BE2C (cell line): ENCODE measurements around the gene CMIP.

ENCODE experiments used
- DNase-seq: peaks from one replicate; pipeline ENCODE4 v3.0.0-alpha.2; 2020
- H3K27me3 ChIP-seq: fragments of 250-450 bp; sonication (Bioruptor Pico); 2 replicates; pipeline ENCODE4 v1.5.1; 2020; ENCODE audit warnings: mild to moderate bottlenecking
- H3K36me3 ChIP-seq: fragments of 250-450 bp; sonication (Bioruptor Pico); 2 replicates; pipeline ENCODE4 v1.5.1; 2020; ENCODE audit warnings: mild to moderate bottlenecking
- H3K4me1 ChIP-seq: fragments of 250-450 bp; sonication (Bioruptor Pico); 2 replicates; pipeline ENCODE4 v1.5.1; 2020
- H3K4me3 ChIP-seq: 2 replicates; pipeline ENCODE4 v1.5.1; 2011; ENCODE audit warnings: low read depth, low read length
- H3K9me3 ChIP-seq: fragments of 250-450 bp; sonication (Bioruptor Pico); 2 replicates; pipeline ENCODE4 v1.5.1; 2020
- TF ChIP-seq, protein P1 (sequence below): IDR thresholded peaks from 2 replicates; pipeline ENCODE4 v1.5.1; 2012; ENCODE audit warnings: mild to moderate bottlenecking, low read depth, low read length

Gene CMIP

DNA sequence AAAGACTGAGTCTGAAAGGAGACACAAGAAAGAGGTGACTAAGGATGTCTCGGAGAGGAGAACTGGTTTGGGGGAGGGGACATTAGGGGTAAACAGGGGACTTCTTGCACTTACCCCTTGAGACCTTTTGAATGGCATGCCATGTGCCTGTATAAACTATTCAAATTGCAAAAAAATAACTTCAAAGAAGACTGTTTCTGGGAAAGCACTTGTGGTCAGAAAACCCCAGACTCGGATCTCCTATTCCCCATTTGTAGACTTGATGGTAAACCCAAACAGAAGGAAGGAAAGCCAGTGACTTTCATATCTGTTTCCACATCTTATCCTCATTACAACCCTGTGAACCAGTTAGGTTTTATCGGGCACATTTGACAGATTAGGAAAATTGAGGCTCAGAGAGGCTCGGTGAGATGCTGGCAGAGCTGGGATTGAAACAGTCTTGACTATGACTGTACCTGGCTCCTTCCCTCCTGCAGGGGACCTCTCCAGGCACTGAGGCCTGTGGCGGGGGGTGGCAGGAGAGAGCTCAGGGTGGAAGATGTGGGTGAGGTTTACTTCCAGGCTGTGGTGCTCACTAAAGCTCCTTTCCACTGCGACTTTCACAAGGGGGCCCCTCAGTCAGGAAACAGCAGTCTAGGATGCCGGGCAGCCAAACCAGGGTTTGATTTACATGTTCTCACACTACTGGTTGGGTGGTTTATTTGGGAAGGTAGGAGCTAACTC is 304.0 kb downstream of the CMIP start:
- no peaks in the 10 kb centered on the region for H3K27me3 ChIP-seq
- H3K36me3 ChIP-seq = no peaks in the 10 kb centered on the region
- no peaks in the 10 kb centered on the region; the same call in 1 of the 2 replicates for H3K4me1 ChIP-seq
- DNase-seq = no peak
- no peaks in the 10 kb centered on the region for H3K9me3 ChIP-seq
- no peak overlapping the region for H3K4me3 ChIP-seq
- TF ChIP-seq, protein P1, sequence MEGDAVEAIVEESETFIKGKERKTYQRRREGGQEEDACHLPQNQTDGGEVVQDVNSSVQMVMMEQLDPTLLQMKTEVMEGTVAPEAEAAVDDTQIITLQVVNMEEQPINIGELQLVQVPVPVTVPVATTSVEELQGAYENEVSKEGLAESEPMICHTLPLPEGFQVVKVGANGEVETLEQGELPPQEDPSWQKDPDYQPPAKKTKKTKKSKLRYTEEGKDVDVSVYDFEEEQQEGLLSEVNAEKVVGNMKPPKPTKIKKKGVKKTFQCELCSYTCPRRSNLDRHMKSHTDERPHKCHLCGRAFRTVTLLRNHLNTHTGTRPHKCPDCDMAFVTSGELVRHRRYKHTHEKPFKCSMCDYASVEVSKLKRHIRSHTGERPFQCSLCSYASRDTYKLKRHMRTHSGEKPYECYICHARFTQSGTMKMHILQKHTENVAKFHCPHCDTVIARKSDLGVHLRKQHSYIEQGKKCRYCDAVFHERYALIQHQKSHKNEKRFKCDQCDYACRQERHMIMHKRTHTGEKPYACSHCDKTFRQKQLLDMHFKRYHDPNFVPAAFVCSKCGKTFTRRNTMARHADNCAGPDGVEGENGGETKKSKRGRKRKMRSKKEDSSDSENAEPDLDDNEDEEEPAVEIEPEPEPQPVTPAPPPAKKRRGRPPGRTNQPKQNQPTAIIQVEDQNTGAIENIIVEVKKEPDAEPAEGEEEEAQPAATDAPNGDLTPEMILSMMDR = no peak

DNA sequence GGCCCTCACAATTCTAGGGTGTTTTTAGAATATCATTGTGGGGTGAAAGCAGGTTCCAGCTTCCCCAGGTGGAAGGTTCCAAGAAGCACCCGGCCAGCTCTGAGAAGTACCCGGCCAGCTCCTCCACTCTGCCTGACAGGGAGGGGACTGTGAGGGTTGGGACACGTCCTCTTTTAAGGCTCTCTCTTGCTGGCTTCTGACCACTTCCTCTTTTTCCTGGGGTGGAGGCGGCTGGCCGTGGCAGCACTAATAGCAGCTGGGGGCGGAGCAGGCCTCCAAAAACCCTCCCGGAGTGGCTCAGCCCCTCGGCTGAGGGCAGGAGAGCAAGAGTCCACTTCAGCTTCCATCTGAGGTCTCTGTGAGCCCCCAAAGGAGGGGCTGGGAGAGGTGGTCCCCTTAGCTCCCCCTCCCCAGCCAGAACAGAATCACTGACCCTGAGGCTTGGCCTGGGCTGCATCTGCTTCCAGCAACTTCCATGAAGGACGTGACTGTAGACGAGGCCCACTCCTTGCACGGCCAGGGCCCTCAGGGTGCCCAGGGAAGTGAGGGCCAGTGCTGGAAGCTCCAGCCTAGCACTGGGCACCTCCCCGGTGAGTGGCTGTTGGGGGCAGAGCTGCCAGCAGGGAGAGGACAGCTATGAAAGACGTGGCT is 307.7 kb downstream of the CMIP start:
- no peaks in the 10 kb centered on the region for H3K36me3 ChIP-seq
- H3K4me3 ChIP-seq = no peak overlapping the region
- no peaks in the 10 kb centered on the region for H3K27me3 ChIP-seq
- no peak for DNase-seq
- TF ChIP-seq, protein P1 = no peak
- no peaks in the 10 kb centered on the region for H3K9me3 ChIP-seq
- H3K4me1 ChIP-seq = peaks cover 4% of the 10 kb centered on the region; the same call in 1 of the 2 replicates

DNA sequence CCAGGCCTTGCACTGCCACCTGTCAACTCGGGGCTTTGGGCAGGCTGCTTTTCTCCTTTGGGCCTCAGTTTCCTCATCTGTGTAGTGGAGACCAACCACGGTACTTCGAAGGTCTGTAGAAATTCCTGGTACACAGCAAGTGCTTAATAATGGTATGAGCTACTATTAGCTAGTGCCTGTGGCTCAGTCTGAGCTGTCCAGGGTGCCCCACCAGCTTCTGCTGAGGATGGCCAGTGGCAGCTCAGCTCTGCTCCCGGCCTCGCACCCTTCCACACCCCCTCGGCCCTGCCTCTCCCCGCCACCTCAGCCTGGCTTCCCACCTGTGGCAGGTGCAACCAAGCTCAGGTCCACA is 308.2 kb downstream of the CMIP start:
- no peak for DNase-seq
- Histone ChIP-seq H3K4me3 (no peak overlapping the region), H3K4me1 (peaks cover 4% of the 10 kb centered on the region; the same call in 1 of the 2 replicates), H3K27me3 (no peaks in the 10 kb centered on the region), H3K9me3 (no peaks in the 10 kb centered on the region), H3K36me3 (no peaks in the 10 kb centered on the region)
- TF ChIP-seq, protein P1 = no peak

DNA sequence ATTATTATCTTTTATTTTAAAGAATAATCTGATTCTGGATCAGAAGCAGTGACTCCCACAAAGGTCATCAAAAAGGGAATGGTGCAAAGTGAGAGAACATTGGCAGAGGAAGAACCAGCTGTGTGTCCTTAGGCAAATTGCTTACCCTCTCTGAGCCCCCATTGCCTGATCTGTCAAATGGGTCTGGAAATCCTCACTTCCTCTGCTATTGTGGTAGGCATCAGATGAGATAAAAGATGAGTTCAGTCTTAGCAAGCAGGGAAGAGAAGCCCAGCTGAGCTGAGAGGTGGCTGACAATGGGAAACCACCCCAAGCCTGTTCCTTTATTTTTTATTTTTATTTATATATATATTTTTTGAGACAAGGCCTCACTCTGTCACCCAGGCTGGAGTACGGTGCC is 310.2 kb downstream of the CMIP start:
- Histone ChIP-seq H3K4me1 (peaks cover 4% of the 10 kb centered on the region; the same call in 1 of the 2 replicates), H3K4me3 (no peak overlapping the region), H3K27me3 (no peaks in the 10 kb centered on the region), H3K36me3 (no peaks in the 10 kb centered on the region), H3K9me3 (no peaks in the 10 kb centered on the region)
- DNase-seq = no peak
- TF ChIP-seq, protein P1 = no peak

DNA sequence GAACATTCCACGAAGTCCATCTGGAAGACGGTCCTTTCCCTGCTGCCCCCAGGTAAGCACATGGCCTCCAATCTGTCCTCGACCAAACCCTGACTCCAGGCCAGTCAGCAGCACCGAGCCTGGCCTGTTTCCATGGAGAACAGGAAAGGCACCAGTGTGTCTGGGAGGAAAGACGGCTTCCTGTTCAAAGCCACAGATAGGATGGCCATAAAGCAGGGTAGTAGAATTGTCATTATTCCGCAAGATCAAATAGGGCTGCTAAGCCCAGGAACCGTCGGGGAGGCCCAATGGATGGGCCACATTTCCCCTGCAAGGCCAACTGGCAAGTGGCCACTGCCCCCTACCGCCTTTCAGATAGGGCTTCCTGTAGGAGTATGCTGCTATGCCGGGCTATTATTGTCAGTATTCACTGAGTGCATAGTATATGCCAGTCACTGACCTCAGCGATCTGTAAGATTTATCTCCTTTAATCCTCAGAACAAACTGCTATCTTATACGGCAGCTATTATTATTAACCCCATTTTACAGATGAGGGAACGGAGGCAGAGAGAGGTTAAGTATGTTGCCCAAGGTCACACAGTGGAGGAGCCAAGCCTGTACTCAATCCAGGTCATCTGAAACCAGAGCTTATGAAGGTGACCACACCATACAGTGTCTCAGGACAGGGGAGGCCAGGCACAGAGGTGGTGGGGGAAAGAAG is 311.5 kb downstream of the CMIP start:
- TF ChIP-seq, protein P1 = no peak
- DNase-seq = no peak
- H3K27me3 ChIP-seq = no peaks in the 10 kb centered on the region
- H3K4me3 ChIP-seq = no peak overlapping the region
- no peaks in the 10 kb centered on the region for H3K36me3 ChIP-seq
- no peaks in the 10 kb centered on the region for H3K9me3 ChIP-seq
- H3K4me1 ChIP-seq = peaks cover 4% of the 10 kb centered on the region; the same call in 1 of the 2 replicates
